HL-60 (cell line): ENCODE measurements around the gene MEFV.

ENCODE experiments used
- DNase-seq, 2 experiments: peaks; one replicate each; pipeline ENCODE4 v3.0.0-alpha.2; 2010 to 2020; ENCODE audit warnings: low read depth in 1 of 2, low spot score in 1 of 2
- H3K27ac ChIP-seq: fragments of 250-450 bp; sonication (Bioruptor Pico); replicated peaks from 2 replicates; pipeline ENCODE4 v1.5.1; 2020; ENCODE audit warnings: mild to moderate bottlenecking, moderate library complexity
- H3K27me3 ChIP-seq: fragments of 250-450 bp; sonication (Bioruptor Pico); 2 replicates; pipeline ENCODE4 v1.5.1; 2021; ENCODE audit warnings: mild to moderate bottlenecking, moderate library complexity; ENCODE audit not compliant: insufficient read depth, poor library complexity, severe bottlenecking
- H3K4me3 ChIP-seq: replicated peaks from 2 replicates; pipeline ENCODE4 v1.5.1; 2011; ENCODE audit warnings: mild to moderate bottlenecking, control low read depth, low read length; ENCODE audit not compliant: insufficient read depth
- GABPA ChIP-seq: IDR thresholded peaks from 2 replicates; pipeline ENCODE4 v1.6.1; 2012; ENCODE audit warnings: low read depth
- POLR2AphosphoS5 ChIP-seq: IDR thresholded peaks from 2 replicates; pipeline ENCODE4 v1.6.1; 2012; ENCODE audit warnings: low read depth
- SPI1 ChIP-seq: IDR thresholded peaks from 2 replicates; pipeline ENCODE4 v1.6.1; 2012; ENCODE audit warnings: low read depth, mild to moderate bottlenecking, borderline replicate concordance
- TF ChIP-seq, protein P1 (sequence below): IDR thresholded peaks from 2 replicates; pipeline ENCODE4 v1.6.1; 2012; ENCODE audit warnings: low read depth; ENCODE audit not compliant: insufficient replicate concordance
- TF ChIP-seq, protein P2 (sequence below): IDR thresholded peaks from one replicate; pipeline ENCODE4 v1.5.1; 2011; ENCODE audit warnings: low read length, control low read depth, inconsistent platforms; ENCODE audit not compliant: insufficient read depth

Gene MEFV

DNA sequence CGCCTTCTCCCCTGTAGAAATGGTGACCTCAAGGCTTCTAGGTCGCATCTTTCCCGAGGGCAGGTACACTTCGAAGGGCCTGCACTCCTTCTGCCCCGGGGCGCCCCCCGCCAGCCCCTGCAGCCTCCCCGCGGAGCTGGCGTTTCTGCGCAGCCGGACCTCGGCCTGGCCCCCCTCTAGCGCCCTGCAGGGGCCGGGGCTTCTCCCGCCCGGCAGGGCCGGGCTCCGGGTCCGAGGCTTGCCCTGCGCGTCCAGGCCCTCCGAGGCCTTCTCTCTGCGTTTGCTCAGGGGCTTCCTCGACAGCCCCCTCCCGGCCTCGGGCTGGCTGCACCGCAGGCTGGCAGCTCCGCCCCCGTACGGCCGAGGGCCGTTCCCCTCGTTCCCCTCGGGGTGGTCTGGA, 2.1 kb downstream of the MEFV start:
- Histone ChIP-seq H3K27ac (no peak overlapping the region), H3K4me3 (no peak overlapping the region), H3K27me3 (no peaks in the 10 kb centered on the region)
- TF ChIP-seq, protein P1, sequence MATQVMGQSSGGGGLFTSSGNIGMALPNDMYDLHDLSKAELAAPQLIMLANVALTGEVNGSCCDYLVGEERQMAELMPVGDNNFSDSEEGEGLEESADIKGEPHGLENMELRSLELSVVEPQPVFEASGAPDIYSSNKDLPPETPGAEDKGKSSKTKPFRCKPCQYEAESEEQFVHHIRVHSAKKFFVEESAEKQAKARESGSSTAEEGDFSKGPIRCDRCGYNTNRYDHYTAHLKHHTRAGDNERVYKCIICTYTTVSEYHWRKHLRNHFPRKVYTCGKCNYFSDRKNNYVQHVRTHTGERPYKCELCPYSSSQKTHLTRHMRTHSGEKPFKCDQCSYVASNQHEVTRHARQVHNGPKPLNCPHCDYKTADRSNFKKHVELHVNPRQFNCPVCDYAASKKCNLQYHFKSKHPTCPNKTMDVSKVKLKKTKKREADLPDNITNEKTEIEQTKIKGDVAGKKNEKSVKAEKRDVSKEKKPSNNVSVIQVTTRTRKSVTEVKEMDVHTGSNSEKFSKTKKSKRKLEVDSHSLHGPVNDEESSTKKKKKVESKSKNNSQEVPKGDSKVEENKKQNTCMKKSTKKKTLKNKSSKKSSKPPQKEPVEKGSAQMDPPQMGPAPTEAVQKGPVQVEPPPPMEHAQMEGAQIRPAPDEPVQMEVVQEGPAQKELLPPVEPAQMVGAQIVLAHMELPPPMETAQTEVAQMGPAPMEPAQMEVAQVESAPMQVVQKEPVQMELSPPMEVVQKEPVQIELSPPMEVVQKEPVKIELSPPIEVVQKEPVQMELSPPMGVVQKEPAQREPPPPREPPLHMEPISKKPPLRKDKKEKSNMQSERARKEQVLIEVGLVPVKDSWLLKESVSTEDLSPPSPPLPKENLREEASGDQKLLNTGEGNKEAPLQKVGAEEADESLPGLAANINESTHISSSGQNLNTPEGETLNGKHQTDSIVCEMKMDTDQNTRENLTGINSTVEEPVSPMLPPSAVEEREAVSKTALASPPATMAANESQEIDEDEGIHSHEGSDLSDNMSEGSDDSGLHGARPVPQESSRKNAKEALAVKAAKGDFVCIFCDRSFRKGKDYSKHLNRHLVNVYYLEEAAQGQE = no peak
- no peak for TF ChIP-seq POLR2AphosphoS5
- no peak for TF ChIP-seq GABPA
- TF ChIP-seq, protein P2, sequence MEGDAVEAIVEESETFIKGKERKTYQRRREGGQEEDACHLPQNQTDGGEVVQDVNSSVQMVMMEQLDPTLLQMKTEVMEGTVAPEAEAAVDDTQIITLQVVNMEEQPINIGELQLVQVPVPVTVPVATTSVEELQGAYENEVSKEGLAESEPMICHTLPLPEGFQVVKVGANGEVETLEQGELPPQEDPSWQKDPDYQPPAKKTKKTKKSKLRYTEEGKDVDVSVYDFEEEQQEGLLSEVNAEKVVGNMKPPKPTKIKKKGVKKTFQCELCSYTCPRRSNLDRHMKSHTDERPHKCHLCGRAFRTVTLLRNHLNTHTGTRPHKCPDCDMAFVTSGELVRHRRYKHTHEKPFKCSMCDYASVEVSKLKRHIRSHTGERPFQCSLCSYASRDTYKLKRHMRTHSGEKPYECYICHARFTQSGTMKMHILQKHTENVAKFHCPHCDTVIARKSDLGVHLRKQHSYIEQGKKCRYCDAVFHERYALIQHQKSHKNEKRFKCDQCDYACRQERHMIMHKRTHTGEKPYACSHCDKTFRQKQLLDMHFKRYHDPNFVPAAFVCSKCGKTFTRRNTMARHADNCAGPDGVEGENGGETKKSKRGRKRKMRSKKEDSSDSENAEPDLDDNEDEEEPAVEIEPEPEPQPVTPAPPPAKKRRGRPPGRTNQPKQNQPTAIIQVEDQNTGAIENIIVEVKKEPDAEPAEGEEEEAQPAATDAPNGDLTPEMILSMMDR = no peak
- no peak for TF ChIP-seq SPI1
- DNase-seq = no peak

DNA sequence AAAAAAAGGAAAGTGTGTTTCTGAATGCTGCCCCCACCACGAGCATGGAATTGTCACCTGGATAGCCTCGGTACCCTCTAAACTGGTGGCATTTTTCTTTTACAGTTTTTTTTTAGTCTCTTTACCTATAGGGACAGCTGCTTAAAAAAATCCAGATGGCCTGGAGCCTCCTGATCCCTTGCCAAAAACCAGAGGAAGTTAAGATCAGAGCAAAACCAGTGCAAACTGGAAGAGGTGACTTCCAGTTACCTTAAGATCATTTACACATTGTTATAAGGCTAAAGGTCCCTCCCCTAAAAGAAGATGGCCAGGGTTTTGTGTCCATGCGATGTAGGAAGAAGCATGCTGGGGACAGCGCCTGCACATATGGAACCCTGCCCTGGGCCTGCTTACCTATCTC, 3.5 kb downstream of the MEFV start:
- Histone ChIP-seq H3K27ac (no peak overlapping the region), H3K4me3 (no peak overlapping the region), H3K27me3 (no peaks in the 10 kb centered on the region)
- TF ChIP-seq GABPA (no peak), POLR2AphosphoS5 (no peak), SPI1 (no peak)
- TF ChIP-seq, protein P2 = no peak
- TF ChIP-seq, protein P1 = no peak
- DNase-seq = peak in 1 of 2 experiments; percentile 9

DNA sequence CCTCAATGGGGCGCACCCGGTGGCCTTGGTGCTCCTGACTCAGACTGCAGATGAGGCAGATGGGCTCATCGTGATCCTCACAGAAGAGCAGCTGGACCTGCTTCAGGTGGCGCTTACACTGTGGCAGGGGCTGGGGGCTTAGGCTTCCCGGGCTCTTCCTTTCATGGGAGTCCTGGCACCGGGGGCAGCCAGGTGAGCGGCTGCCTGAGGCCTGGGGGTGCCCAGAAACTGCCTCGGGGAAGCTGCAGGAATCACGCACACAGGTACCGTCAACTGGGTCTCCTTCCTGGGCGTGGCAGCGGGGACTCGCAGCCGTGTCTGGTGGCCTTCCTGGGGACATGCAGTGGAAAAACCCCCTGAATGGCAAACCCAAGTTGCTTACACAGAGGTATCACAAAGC, 7.0 kb downstream of the MEFV start:
- H3K27me3 ChIP-seq = no peaks in the 10 kb centered on the region
- H3K27ac ChIP-seq = no peak overlapping the region
- no peak for TF ChIP-seq GABPA
- TF ChIP-seq, protein P2 = no peak
- no peak for TF ChIP-seq SPI1
- DNase-seq = no peak
- no peak overlapping the region for H3K4me3 ChIP-seq

DNA sequence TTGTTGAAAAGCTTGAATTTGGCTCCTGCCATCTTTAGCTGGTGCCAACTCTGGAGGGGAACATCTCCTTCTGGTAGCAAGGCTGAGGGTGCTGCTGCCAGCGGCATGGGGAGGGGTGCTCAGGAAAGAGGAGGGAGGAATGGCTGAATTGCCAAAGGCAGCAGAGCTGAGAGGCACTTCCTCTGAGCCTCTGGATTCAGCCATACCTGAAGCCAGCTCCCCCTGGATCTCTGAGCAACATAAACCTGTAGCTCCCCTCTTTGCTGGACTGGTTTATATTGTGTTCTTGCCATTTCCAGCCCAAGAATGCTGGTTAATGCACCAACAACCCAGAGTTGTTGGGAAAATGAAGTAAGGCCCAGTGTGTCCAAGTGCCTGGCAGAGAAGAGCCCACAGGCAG, 7.4 kb downstream of the MEFV start:
- TF ChIP-seq SPI1 (no peak), GABPA (no peak), POLR2AphosphoS5 (no peak)
- TF ChIP-seq, protein P1 = no peak
- TF ChIP-seq, protein P2 = no peak
- Histone ChIP-seq H3K4me3 (no peak overlapping the region), H3K27ac (no peak overlapping the region), H3K27me3 (no peaks in the 10 kb centered on the region)
- no peak for DNase-seq
